ENCODE measurements around the gene PRRT3.
A peak's percentile ranks its signal among the peaks of the same experiment; 100 is the strongest.
"Not testable (repeated sequence)": the region's sequence is repeated elsewhere in the genome, so short reads cannot be mapped to it uniquely, and the experiment has no call there.

PRRT3 gene

DNA sequence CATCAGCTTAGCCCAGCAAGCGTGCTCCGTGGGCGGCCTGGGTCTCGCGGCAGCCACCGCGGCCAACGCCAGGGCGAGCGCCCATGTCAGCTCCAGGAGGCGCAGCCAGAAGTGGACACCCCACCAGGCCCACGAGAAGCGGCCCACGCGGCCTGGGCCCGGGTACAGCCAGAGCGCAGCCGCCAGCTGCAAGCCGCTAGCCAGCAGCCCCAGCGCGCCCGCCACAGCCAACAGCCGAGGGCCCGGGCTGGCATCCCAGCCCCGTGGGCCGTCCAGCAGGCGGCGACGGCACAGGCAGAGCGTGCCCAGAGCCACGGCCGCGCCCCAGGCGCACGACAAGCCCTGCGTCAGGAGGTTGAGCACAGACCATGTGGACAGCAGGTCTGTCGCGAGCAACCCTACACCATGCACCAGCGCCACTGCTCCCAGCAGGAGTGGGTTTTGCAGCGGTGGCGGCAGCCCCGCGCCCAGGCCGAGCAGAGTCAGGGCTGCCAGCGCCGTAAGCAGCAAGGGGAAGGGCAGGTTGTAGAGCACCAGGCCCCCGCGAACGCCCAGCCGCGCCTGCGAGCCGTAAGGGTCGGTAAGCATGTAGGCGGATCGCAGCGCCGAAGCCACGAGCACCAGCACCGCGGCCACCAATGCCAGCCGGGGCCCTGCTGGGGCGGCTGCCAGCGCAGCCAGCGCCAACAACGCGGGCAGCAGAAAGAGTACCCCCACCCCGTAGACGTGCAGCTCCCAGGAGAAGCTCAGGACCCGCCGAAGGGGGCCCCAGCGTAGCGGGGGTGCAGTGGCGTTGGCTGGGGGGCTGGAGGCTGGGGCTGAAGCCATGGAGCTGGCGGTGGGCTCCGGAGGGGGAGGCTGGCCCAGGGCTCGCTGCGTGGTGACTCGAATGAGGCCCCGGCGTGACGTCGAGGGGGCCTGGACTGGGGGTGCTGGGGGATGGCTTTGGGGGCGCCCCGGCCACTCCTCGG lies 4.9 kb downstream of the PRRT3 start:
- DNase-seq (ENCODE audit: extremely low read depth in 1 of 2, low read depth in 1 of 2) = no peak

DNA sequence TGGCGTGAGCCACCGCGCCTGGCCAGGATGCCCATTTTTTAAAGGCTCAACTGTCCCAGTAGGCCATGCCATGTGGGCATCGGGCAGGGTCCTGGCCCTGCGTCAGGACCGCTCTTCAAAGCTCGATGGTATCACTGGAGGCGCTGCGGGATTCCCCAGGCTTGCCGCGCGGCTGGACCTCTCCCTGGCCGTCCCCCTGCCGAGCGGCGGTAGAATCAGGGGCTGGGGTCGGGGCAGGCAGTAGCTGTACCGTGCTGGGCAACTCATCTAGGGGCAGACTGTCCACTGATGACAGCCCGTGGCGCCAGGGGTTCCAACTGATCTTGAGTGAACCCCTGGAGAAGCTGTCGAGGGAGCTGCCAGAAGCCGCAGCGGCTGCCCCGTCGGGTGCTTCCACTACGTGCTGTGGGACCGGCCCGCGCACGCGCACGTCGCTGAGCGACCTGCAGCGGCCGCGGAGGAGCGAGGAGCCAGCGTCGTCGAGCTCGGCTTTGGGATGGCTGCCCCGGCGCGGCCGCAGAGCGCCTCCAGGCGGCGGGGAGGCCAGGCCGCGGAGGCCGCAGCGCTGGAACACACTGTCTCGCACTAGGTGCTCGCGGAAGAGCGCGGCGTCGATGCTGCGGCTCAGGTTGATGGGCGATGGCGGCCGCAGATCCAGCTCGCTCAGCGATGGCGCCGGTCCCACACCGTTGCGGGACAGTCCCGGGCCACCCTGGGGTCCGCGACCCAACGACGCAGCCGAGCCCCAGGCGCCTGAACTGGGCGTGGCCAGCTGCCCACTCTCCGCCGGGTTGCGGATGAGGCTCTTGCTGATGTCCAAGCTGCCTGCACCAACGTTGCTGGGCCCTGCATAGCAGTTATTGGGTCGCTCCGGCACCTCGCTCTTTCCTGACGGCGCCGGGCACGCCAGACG lies 5.8 kb downstream of the PRRT3 start:
- DNase-seq (ENCODE audit: extremely low read depth in 1 of 2, low read depth in 1 of 2) = peak; percentile 66 to 76

DNA sequence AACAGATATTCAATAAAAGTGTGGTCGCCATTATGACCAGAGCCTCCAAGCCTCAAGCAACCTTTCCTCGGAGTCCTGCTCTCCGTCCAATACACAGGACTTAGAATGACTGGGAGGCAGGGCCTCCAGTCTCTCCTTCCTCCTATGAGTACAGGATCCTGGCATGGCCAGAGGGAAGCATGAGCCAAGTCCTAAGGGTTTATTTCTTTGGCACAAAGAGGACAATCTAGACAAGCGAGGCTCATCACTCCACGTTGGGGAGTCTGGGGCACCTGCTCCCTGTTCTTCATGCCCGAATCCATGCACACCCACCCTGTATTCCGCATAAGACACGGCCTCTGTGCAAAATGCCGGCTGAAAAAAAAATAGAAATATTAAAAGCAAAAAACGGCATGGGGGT lies 6.8 kb downstream of the PRRT3 start:
- no peak for DNase-seq (ENCODE audit: extremely low read depth in 1 of 2, low read depth in 1 of 2)

DNA sequence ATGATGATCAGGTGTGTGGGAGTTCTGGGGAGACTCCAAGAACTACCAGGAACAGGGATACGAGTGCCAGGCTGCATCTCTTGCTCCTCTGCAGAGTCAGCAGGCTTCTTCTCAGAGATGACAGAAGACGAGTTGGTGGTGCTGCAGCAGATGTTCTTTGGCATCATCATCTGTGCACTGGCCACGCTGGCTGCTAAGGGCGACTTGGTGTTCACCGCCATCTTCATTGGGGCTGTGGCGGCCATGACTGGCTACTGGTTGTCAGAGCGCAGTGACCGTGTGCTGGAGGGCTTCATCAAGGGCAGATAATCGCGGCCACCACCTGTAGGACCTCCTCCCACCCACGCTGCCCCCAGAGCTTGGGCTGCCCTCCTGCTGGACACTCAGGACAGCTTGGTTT lies 7.9 kb downstream of the PRRT3 start:
- DNase-seq (ENCODE audit: extremely low read depth in 1 of 2, low read depth in 1 of 2) = no peak

DNA sequence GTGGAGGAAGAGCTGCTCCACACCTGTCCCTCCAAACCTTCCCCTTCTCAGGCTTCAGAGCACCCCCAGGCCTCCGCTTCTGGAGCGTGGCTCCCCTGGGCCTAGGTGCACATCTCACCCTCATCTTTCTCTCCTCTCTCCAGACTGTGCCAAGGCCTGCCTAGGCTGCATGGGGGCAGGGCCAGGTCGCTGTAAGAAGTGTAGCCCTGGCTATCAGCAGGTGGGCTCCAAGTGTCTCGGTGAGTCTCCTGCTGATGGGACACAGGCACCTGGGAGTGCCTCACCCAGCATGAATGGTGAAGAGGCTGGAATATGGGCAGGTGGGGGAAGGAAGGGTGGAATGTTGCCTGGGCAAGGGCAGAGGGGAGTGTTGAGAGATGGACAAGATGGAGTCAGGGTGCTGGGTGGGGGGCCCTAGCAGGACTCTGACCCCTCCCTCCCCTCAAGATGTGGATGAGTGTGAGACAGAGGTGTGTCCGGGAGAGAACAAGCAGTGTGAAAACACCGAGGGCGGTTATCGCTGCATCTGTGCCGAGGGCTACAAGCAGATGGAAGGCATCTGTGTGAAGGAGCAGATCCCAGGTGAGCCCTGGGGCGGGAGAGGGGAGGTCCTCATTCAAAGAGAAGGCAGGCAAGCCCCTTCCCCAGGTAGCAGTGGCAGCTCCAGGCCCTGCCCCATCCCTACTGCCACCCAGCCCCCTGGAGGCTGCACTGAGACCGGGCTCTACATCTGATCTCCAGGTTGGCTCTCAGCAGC lies 9.1 kb downstream of the PRRT3 start:
- no peak for DNase-seq (ENCODE audit: extremely low read depth in 1 of 2, low read depth in 1 of 2)

DNA sequence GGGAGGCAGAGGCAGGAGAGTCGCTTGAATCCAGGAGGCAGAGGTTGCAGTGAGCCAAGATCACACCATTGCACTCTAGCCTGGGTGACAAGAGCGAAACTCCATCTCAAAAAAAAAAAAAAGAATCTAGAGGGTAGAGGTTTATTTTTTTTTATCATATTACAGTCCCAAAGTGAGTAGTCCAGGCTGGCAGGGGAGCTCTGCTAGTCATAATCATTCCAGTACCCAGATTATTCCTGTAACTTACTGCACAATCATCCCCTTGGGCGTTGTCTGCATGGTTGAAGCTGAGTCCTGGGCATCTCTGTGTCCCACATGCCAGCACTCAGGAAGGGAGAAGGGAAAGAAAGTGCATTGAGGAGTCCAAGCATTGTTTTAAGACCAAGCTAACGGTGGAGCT lies 10.0 kb downstream of the PRRT3 start:
- no peak for DNase-seq (ENCODE audit: extremely low read depth in 1 of 2, low read depth in 1 of 2)

DNA sequence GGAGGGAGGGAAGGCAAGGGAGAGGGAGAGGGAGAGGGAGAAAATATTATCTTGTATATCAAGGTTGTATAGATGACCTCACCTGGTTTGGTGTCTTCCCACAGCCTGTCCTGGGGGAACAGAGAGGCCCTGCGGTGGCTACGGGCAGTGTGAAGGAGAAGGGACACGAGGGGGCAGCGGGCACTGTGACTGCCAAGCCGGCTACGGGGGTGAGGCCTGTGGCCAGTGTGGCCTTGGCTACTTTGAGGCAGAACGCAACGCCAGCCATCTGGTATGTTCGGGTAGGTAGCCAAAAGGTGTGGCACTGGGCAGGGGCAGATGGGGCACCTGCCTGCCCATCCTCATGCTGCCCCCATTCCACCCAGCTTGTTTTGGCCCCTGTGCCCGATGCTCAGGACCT lies 11.5 kb downstream of the PRRT3 start:
- DNase-seq (ENCODE audit: extremely low read depth in 1 of 2, low read depth in 1 of 2) = no peak

DNA sequence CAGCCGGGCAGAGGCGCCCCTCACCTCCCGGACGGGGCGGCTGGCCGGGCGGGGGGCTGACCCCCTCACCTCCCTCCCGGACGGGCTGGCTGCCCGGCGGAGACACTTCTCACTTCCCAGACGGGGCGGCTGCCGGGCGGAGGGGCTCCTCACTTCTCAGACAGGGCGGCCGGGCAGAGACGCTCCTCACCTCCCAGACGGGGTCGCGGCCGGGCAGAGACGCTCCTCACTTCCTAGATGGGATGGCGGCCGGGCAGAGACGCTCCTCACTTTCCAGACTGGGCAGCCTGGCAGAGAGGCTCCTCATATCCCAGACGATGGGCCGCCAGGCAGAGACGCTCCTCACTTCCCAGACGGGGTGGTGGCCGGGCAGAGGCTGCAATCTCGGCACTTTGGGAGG lies 12.3 kb downstream of the PRRT3 start:
- DNase-seq (ENCODE audit: extremely low read depth in 1 of 2, low read depth in 1 of 2) = not testable (repeated sequence)

DNA sequence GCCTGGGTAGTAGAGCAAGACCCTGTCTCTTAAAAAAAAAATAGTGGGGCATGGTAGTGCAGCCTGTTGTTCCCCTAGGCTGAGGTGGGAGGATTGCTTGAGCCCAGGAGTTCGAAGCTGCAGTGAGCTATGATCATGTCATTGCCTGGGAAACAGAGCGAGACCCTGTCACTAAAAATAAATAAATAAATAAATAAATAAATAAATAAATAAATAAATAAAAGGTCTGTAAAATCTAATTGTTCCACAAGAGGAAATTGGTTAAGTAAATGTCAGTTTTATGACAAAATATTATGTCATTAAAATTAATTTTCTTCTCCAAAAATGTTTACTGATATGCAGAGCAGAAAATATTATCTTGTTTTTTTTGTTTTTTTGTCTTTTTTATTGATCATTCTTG lies 13.2 kb downstream of the PRRT3 start:
- DNase-seq (ENCODE audit: extremely low read depth in 1 of 2, low read depth in 1 of 2) = no peak

DNA sequence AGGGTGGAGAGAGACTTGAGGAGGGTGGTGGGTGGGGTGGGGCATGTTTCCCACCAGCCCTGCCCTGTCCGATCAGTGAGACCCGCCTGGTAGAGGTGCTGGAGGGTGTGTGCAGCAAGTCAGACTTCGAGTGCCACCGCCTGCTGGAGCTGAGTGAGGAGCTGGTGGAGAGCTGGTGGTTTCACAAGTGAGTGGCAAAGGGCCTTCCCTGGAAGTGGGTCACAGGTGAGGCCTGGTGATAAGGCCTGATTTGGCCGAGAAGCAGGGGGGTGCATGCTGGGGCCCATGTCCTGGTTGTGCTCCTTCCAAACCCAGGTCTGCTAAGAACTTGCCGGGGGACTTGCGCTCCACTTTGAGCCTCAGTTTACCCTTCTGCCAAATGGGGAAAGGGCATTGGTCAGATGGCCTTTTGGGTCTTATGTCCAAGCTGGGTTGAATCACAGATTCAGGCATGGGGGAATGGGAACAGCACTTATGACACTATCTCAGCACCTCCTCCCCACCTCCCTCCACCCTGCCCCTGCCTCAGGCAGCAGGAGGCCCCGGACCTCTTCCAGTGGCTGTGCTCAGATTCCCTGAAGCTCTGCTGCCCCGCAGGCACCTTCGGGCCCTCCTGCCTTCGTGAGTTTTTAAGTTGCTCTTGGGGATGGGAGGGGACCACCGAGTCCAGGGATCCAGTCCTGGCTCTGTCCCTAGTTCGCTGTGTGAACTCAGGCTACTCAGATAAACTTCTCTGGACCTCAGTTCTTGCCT lies 14.5 kb downstream of the PRRT3 start:
- no peak for DNase-seq (ENCODE audit: extremely low read depth in 1 of 2, low read depth in 1 of 2)

DNA sequence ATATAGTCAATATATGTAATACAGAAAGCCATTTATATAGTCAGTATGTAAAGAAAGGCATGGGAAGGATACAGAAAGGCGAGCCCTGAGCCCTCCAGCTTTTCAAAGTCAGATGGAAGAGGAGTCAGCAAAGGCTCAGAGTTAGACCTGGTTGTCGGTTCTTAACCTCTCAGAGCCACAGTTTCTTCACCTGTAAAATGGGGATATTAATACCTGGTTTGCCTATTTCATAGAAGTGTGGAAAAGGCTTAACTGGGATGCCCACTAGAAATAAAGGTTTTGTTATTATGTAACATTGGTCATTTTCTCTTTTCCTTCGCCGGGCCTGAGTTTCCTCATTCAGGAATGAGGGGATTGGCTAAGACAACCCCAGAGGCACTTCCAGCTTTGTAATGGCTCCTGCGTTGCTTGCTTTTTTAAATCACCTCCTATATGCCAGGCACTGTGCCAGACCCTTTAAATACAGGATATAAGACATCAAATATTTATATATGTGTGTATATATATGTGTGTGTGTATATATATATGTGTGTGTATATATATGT lies 16.2 kb downstream of the PRRT3 start:
- DNase-seq (ENCODE audit: extremely low read depth in 1 of 2, low read depth in 1 of 2) = no peak

DNA sequence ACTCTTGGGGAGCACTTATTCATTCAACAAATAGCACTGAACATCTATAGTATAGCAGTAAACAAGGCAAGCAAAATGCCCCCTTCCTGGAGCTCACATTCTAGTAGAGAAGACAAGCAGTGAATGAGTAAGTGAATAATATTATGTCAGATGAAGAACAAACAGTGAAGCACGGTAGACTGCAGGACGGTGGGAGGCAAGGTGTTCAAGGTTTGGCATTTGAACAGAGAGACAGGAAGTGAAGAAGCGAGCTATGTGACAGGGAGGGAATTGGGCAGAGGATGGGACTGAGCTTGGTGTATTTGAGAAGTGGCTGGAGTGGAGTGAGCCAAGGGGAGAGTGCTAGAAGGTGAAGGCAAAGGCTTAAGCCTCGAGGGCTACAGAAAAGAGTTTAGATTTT lies 17.2 kb downstream of the PRRT3 start:
- no peak for DNase-seq (ENCODE audit: extremely low read depth in 1 of 2, low read depth in 1 of 2)

DNA sequence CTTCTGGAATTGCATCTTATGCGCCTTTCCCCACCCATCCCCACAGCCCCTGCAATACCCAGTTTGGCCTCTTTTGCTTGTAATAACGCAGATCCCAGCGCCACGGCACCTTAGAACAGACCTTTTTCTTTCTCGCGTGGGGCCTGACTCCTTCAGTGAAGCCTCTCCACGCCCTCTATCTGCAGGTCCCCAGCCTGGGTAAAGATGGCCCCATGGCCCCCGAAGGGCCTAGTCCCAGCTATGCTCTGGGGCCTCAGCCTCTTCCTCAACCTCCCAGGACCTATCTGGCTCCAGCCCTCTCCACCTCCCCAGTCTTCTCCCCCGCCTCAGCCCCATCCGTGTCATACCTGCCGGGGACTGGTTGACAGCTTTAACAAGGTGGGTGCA lies 18.0 kb downstream of the PRRT3 start:
- no peak for DNase-seq (ENCODE audit: extremely low read depth in 1 of 2, low read depth in 1 of 2)

DNA sequence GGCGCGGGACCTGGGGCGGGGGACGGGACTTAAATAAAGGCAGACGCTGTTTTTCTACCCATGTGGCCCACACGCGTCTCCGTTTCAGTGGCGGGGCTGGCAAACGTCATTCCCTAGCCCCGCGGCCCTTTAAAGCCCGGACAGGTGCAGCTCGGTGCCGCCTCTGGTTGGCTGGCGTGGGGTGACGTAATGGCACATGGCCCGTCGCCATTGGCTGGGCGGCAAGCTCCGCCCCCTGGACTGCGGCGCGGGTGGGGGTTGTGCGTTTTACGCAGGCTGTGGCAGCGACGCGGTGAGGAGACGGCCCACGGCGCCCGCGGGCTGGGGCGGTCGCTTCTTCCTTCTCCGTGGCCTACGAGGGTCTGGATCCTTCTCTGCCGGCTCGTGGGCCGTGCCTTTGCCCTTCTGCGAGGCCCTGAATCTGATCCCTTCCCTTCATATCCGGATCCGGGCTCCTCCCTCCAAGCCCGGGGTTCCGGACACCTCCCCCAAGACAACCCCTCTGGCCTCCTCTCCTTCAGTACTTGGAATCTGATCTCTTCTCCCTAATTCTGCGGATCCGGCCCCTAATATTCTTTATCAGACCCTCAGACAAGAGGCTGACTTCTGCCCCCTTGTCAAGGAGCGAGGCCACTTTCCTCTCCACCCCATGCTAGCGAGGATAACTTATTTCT lies 18.5 kb downstream of the PRRT3 start, which contains the start of gene CRELD1:
Gene CRELD1, plus strand, starts transcription at position 274 of the 674 bp plus-strand sequence. CDS start 605 bp downstream, outside the sequence.
- DNase-seq (ENCODE audit: extremely low read depth in 1 of 2, low read depth in 1 of 2) = peak; percentile 92 to 95

DNA sequence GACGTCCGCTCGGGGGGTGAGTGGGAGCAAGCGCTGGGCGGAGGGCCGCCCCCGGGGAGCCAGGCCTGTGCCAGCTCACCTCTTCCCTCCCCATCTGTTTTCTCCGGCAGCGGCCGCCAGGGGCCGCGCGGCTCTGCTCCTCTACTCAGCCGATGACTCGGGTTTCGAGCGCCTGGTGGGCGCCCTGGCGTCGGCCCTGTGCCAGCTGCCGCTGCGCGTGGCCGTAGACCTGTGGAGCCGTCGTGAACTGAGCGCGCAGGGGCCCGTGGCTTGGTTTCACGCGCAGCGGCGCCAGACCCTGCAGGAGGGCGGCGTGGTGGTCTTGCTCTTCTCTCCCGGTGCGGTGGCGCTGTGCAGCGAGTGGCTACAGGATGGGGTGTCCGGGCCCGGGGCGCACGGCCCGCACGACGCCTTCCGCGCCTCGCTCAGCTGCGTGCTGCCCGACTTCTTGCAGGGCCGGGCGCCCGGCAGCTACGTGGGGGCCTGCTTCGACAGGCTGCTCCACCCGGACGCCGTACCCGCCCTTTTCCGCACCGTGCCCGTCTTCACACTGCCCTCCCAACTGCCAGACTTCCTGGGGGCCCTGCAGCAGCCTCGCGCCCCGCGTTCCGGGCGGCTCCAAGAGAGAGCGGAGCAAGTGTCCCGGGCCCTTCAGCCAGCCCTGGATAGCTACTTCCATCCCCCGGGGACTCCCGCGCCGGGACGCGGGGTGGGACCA lies 19.2 kb downstream of the PRRT3 start:
- peak; percentile 82 to 86 for DNase-seq (ENCODE audit: extremely low read depth in 1 of 2, low read depth in 1 of 2)

DNA sequence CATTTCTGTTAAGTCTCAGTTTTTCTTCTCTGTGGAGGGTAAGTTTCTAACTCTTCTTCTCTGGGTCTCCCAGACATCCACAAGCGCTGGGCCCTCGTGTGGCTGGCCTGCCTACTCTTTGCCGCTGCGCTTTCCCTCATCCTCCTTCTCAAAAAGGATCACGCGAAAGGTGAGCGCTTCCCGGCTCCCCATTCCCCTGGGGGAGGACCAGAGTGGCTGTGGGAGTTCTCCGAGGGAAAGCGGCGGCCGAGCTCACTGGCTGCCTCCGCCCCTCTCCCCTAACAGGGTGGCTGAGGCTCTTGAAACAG lies 19.7 kb downstream of the PRRT3 start:
- DNase-seq (ENCODE audit: extremely low read depth in 1 of 2, low read depth in 1 of 2) = no peak

DNA sequence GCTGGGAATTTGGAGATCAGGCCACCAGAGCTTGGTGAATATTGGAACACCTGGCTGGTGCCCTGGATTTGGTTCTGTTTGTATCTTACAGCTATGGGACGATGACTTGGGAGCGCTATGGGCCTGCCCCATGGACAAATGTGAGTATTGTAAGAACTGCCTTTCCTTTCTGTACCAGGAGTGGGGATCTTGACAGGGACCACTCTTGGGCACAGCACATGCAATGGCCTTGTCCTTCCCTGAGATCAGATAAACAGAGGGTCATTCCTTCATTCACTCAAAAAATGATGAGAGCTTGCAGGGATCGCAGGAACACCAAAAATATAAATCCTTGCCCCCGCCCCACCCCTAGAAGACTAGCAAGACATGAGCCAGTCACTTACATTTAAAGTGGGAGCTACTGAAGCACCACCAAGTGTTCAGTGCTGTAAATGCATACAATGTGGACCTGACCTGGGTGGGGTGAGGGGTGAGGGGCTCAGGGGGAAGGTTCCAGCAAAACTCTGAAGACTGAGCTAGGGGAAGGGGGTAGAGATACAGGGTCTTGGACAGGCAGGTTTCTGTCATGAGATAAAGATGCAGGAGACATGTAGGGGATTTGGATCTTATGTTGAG lies 21.3 kb downstream of the PRRT3 start:
- DNase-seq (ENCODE audit: extremely low read depth in 1 of 2, low read depth in 1 of 2) = no peak

DNA sequence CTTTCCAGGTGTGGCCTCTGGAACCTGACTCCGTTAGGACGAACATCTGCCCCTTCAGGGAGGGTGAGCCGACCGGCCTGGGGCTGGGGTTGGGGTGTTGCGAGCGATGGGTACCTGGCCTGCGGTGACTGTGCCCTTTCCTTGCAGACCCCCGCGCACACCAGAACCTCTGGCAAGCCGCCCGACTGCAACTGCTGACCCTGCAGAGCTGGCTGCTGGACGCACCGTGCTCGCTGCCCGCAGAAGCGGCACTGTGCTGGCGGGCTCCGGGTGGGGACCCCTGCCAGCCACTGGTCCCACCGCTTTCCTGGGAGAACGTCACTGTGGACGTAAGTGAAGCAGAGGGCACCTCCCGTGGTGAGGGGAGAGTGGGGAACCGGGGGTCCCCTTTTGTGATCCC lies 24.1 kb downstream of the PRRT3 start:
- DNase-seq (ENCODE audit: extremely low read depth in 1 of 2, low read depth in 1 of 2) = no peak
